Tibial nerve (tissue), 4 donors: ENCODE results near the gene RASSF7. TPM values are rescaled to one million over a fixed set of nuclear protein-coding genes. Genes with fewer than 3 reads are reported as not detected.

ENCODE experiments used
- DNase-seq, 2 donors: peaks; one replicate each; pipeline ENCODE4 v3.0.0-alpha.2; 2019; ENCODE audit warnings: low spot score in 2 of 2
- H3K27ac ChIP-seq, 4 donors: fragments of 200-600 bp; sonication (generic) in 3 of 4; one replicate each; pipeline ENCODE4 v1.5.1; 2017 to 2019; ENCODE audit warnings: mild to moderate bottlenecking in 1 of 4
- H3K27me3 ChIP-seq, 2 donors: fragments of 200-600 bp; sonication (generic) in 1 of 2; one replicate each; pipeline versions ENCODE4 v1.5.1 to v1.6.0; 2017 to 2019
- H3K36me3 ChIP-seq, 3 donors: fragments of 200-600 bp; sonication (generic); one replicate each; pipeline ENCODE4 v1.5.1; 2018 to 2019
- H3K4me1 ChIP-seq, 4 donors: fragments of 200-600 bp; sonication (generic) in 3 of 4; one replicate each; pipeline ENCODE4 v1.5.1; 2017 to 2019
- H3K4me3 ChIP-seq, 4 donors: fragments of 200-600 bp; sonication (generic) in 3 of 4; one replicate each; pipeline ENCODE4 v1.5.1; 2017 to 2019; ENCODE audit warnings: mild to moderate bottlenecking in 1 of 4, moderate library complexity in 1 of 4
- H3K9me3 ChIP-seq, 4 donors: fragments of 200-600 bp; sonication (generic) in 3 of 4; one replicate each; pipeline ENCODE4 v1.5.1; 2017 to 2019
- EP300 ChIP-seq, 2 donors: sonication (generic); formaldehyde crosslinking; IDR thresholded peaks; one replicate each; pipeline ENCODE4 v1.6.1; 2017; ENCODE audit warnings: antibody characterized with exemption in 2 of 2, mild to moderate bottlenecking in 1 of 2
- POLR2A ChIP-seq, 2 donors: fragments of 450-650 bp; IDR thresholded peaks; one replicate each; pipeline ENCODE4 v1.6.1; 2017; ENCODE audit warnings: antibody characterized with exemption in 2 of 2, mild to moderate bottlenecking in 2 of 2, moderate library complexity in 2 of 2
- WGBS, 2 donors: methylation state at CpG; one replicate each; pipeline ENCODE4 v1.1.5; 2018; 5-methylcytosine and 5-hydroxymethylcytosine counted together
- total RNA-seq, 4 donors: library from RNA; depleted of rRNA; stranded (reverse); fragments of >200 nt; gene quantifications; one replicate each; pipeline ENCODE4 v1.1.0, GENCODE V29; 2016
- TF ChIP-seq, protein P1 (sequence below), 5 experiments: fragments of 200-600 bp in 3 of 5; fragments of 450-650 bp in 2 of 5; sonication (generic) in 3 of 5; IDR thresholded peaks; one replicate each; pipeline ENCODE4 v1.5.1; 2016 to 2019; ENCODE audit warnings: antibody characterized with exemption in 5 of 5, mild to moderate bottlenecking in 3 of 5, moderate library complexity in 2 of 5

Gene RASSF7
- total RNA-seq, 4 donors from 2014 or later: 21.0 to 25.6 (median 23.1) TPM

DNA sequence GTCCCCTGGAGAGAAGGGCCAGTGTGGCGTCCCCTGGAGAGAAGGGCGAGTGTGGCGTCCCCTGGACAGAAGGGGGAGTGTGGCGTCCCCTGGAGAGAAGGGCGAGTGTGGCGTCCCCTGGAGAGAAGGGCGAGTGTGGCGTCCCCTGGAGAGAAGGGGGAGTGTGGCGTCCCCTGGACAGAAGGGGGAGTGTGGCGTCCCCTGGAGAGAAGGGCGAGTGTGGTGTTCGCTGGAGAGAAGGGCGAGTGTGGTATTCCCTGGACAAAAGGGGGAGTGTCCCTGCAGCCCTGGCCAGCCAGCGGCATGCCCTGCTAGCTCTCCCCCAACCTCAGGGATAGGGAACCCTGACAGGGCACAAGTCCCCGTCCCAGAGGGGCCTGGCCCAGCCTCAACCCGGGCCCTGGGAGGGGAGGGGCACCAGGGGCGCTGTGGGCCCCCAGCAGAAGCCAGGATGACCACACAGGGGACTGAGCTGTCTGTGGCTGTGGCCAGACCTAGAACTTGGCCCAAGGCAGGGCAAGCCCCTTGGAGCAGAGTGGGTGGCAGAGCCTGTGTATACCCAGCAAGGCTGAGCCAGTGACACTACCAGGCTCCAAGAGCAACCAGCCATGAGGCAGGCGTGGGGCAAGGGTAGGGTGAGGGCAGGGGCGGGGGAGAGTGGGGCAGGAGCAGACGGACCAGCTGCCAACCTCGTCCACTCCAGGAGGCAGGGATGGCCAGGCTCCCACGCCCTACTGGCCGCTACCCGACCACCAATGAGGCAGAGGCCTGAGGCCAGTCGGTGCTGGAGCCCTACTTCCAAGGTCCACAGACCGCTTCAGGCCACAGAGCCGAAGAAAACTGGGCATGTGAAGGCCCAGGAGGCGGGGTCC is 29.6 kb upstream of the RASSF7 start:
- DNase-seq: no peak
- Histone ChIP-seq H3K9me3 (no peaks in the 10 kb centered on the region), H3K27ac (no peak overlapping the region), H3K4me3 (no peak overlapping the region), H3K27me3 (no peaks in the 10 kb centered on the region), H3K36me3 (peaks cover 0 to 42% (median 0%) of the 10 kb centered on the region in 3 donors), H3K4me1 (peaks cover 0 to 27% (median 13%) of the 10 kb centered on the region in 4 donors)
- WGBS, 2 donors: 82 to 84% methylated on average over 16 to 27 of the region's 28 CpGs
- TF ChIP-seq EP300 (IDR thresholded peaks at IDR 0.05) (no peak), POLR2A (IDR thresholded peaks at IDR 0.05) (no peak)
- TF ChIP-seq, protein P1, sequence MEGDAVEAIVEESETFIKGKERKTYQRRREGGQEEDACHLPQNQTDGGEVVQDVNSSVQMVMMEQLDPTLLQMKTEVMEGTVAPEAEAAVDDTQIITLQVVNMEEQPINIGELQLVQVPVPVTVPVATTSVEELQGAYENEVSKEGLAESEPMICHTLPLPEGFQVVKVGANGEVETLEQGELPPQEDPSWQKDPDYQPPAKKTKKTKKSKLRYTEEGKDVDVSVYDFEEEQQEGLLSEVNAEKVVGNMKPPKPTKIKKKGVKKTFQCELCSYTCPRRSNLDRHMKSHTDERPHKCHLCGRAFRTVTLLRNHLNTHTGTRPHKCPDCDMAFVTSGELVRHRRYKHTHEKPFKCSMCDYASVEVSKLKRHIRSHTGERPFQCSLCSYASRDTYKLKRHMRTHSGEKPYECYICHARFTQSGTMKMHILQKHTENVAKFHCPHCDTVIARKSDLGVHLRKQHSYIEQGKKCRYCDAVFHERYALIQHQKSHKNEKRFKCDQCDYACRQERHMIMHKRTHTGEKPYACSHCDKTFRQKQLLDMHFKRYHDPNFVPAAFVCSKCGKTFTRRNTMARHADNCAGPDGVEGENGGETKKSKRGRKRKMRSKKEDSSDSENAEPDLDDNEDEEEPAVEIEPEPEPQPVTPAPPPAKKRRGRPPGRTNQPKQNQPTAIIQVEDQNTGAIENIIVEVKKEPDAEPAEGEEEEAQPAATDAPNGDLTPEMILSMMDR (IDR thresholded peaks at IDR 0.05): no peak

DNA sequence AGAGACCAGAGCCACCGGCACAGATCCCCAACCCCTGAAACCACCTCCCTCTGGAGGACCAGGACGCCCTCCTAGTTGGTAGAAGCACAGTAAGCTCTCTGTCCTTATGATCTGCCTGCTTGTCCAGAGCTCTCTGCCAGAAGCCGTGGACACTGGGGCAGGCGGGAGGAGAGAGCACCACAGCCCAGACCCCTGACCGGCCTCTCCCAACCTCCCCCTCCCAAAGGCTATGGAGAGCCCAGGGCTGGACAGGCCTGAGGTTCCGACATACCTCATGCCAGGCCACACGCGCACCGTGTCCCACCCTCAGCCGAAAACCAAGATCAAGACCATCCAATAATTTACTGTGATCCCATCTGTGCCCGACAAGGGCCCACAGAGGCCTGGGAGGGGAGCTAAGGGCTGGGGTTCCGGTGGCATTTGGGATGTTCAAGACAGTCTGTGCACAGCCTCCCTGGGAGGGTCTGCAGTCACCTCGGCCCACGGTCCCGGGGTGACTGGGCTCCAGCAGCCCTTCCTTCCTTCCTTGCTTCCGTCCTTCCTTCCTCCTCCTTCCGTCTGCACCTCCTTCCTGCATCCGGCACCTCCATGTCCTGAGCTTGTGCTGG is 28.7 kb upstream of the RASSF7 start:
- Histone ChIP-seq H3K4me1 (peaks cover 0 to 36% (median 22%) of the 10 kb centered on the region in 4 donors), H3K9me3 (no peaks in the 10 kb centered on the region), H3K4me3 (no peak overlapping the region), H3K27me3 (no peaks in the 10 kb centered on the region), H3K36me3 (peaks cover 0 to 42% (median 0%) of the 10 kb centered on the region in 3 donors), H3K27ac (no peak overlapping the region)
- WGBS, 2 donors: 89% methylated on average over 16 of the region's 18 CpGs
- no peak for DNase-seq
- TF ChIP-seq, protein P1 (IDR thresholded peaks at IDR 0.05): no peak
- no peak for TF ChIP-seq EP300 (IDR thresholded peaks at IDR 0.05)
- TF ChIP-seq POLR2A (IDR thresholded peaks at IDR 0.05): no peak

GRCh38 chr11:532527-532985 is 28.2 kb upstream of the RASSF7 start:
- Histone ChIP-seq H3K9me3 (no peaks in the 10 kb centered on the region), H3K4me1 (peaks cover 0 to 41% (median 27%) of the 10 kb centered on the region in 4 donors), H3K36me3 (peaks cover 0 to 42% (median 0%) of the 10 kb centered on the region in 3 donors), H3K4me3 (no peak overlapping the region), H3K27ac (no peak overlapping the region), H3K27me3 (no peaks in the 10 kb centered on the region)
- TF ChIP-seq POLR2A (IDR thresholded peaks at IDR 0.05) (no peak), EP300 (IDR thresholded peaks at IDR 0.05) (no peak)
- TF ChIP-seq, protein P1 (IDR thresholded peaks at IDR 0.05): no peak
- no peak for DNase-seq
- WGBS, 2 donors: 80 to 87% methylated on average over 20 to 23 of the region's 23 CpGs

- 86 to 91% methylated on average over 9 to 33 of the region's 33 CpGs for WGBS, 2 donors
Observed at GRCh38 chr11:532986-533585, 27.7 kb upstream of the RASSF7 start.

More at GRCh38 chr11:532986-533585, 27.7 kb upstream of the RASSF7 start:
- Histone ChIP-seq H3K9me3 (no peaks in the 10 kb centered on the region), H3K27me3 (no peaks in the 10 kb centered on the region), H3K27ac (no peak overlapping the region), H3K4me1 (peaks cover 0 to 46% (median 31%) of the 10 kb centered on the region in 4 donors), H3K36me3 (peaks cover 0 to 42% (median 0%) of the 10 kb centered on the region in 3 donors), H3K4me3 (no peak overlapping the region)
- no peak for TF ChIP-seq EP300 (IDR thresholded peaks at IDR 0.05)
- no peak for TF ChIP-seq POLR2A (IDR thresholded peaks at IDR 0.05)
- TF ChIP-seq, protein P1 (IDR thresholded peaks at IDR 0.05): no peak
- no peak for DNase-seq
